GM23338 (cell line): ENCODE measurements around the gene HFE. TPM values are rescaled to one million over a fixed set of nuclear protein-coding genes. Genes with fewer than 3 reads are reported as not detected.

Source experiments
- ATAC-seq: fragments of 200-7000 bp; cut with Tn5 transposase; 3 replicates; pipeline ENCODE4 v1.9.1; 2020
- DNase-seq: peaks from one replicate; pipeline ENCODE4 v3.0.0-alpha.2; 2015; ENCODE audit warnings: low spot score
- H2AFZ ChIP-seq: fragments of 200-600 bp; sonication (generic); 2 replicates; pipeline ENCODE4 v1.8.0; 2016; ENCODE audit warnings: antibody characterized with exemption, mild to moderate bottlenecking, moderate library complexity
- H3F3A ChIP-seq: fragments of 200-600 bp; sonication (generic); replicated peaks from 2 replicates; pipeline ENCODE4 v1.8.0; 2017; ENCODE audit warnings: antibody characterized with exemption, mixed run types, low read depth
- H3K27ac ChIP-seq: fragments of 200-600 bp; sonication (generic); 2 replicates; pipeline ENCODE4 v1.6.1; 2016; ENCODE audit warnings: low read depth
- H3K27me3 ChIP-seq: fragments of 200-600 bp; sonication (generic); 2 replicates; pipeline ENCODE4 v1.8.0; 2016; ENCODE audit warnings: mild to moderate bottlenecking, mixed run types, moderate library complexity; ENCODE audit not compliant: insufficient read depth
- H3K36me3 ChIP-seq: fragments of 200-600 bp; sonication (generic); 2 replicates; pipeline ENCODE4 v1.8.0; 2016; ENCODE audit warnings: mild to moderate bottlenecking; ENCODE audit not compliant: insufficient read depth
- H3K4me1 ChIP-seq: fragments of 200-600 bp; sonication (generic); 2 replicates; pipeline ENCODE4 v1.8.0; 2016; ENCODE audit warnings: mild to moderate bottlenecking, moderate library complexity; ENCODE audit not compliant: insufficient read depth
- H3K4me2 ChIP-seq: fragments of 200-600 bp; sonication (generic); 2 replicates; pipeline ENCODE4 v1.7.1; 2017; ENCODE audit warnings: mixed run types
- H3K4me3 ChIP-seq: fragments of 200-600 bp; sonication (generic); 2 replicates; pipeline ENCODE4 v1.6.1; 2016; ENCODE audit warnings: mixed run types
- H3K79me2 ChIP-seq: fragments of 200-600 bp; sonication (generic); replicated peaks from 2 replicates; pipeline ENCODE4 v1.8.0; 2017; ENCODE audit warnings: mild to moderate bottlenecking; ENCODE audit not compliant: insufficient read depth
- H3K9me2 ChIP-seq: fragments of 200-600 bp; sonication (generic); 2 replicates; pipeline ENCODE4 v1.8.0; 2017; ENCODE audit not compliant: insufficient read depth
- H4K20me1 ChIP-seq: fragments of 200-600 bp; sonication (generic); replicated peaks from 2 replicates; pipeline ENCODE4 v1.8.0; 2017; ENCODE audit warnings: mild to moderate bottlenecking; ENCODE audit not compliant: insufficient read depth
- H3K27ac Mint-ChIP-seq: 2 replicates; pipeline ENCODE4 v1.8.0; 2020; ENCODE audit warnings: inconsistent platforms, mild to moderate bottlenecking, moderate library complexity, mixed read lengths
- H3K27me3 Mint-ChIP-seq: 3 replicates; pipeline ENCODE4 v1.8.0; 2022; ENCODE audit warnings: low read depth, mild to moderate bottlenecking, moderate library complexity, mixed read lengths, inconsistent platforms; ENCODE audit not compliant: insufficient read depth, poor library complexity
- H3K36me3 Mint-ChIP-seq: 3 replicates; pipeline ENCODE4 v1.8.0; 2021; ENCODE audit warnings: low read depth, mild to moderate bottlenecking, inconsistent platforms, moderate library complexity, mixed read lengths
- H3K4me1 Mint-ChIP-seq: 3 replicates; pipeline ENCODE4 v1.8.0; 2020; ENCODE audit warnings: mild to moderate bottlenecking, inconsistent platforms, mixed read lengths
- H3K4me3 Mint-ChIP-seq: 3 replicates; pipeline ENCODE4 v1.8.0; 2021; ENCODE audit warnings: moderate library complexity, mild to moderate bottlenecking, inconsistent platforms, mixed read lengths
- H3K9me3 Mint-ChIP-seq: 3 replicates; pipeline ENCODE4 v1.8.0; 2020; ENCODE audit warnings: moderate library complexity, mild to moderate bottlenecking, inconsistent platforms, mixed read lengths
- CREB1 ChIP-seq: fragments of 250-450 bp; sonication (Bioruptor Pico); IDR thresholded peaks from 2 replicates; pipeline ENCODE4 v1.5.0; 2020; ENCODE audit warnings: low read depth, mild to moderate bottlenecking, moderate library complexity
- JUNB ChIP-seq: IDR thresholded peaks from one replicate; pipeline ENCODE4 v1.6.1; 2016; ENCODE audit warnings: antibody characterized with exemption; ENCODE audit not compliant: unreplicated experiment
- NANOG ChIP-seq: IDR thresholded peaks from 2 replicates; pipeline ENCODE4 v1.6.1; 2016; ENCODE audit warnings: antibody characterized with exemption, borderline replicate concordance
- POLR2AphosphoS5 ChIP-seq: IDR thresholded peaks from 2 replicates; pipeline ENCODE4 v1.6.1; 2016; ENCODE audit warnings: antibody characterized with exemption, low read depth
- REST ChIP-seq: IDR thresholded peaks from one replicate; pipeline ENCODE4 v1.6.1; 2018; ENCODE audit warnings: antibody characterized with exemption; ENCODE audit not compliant: unreplicated experiment
- ZNF114 ChIP-seq: fragments of 250-450 bp; sonication (Bioruptor Pico); IDR thresholded peaks from 2 replicates; pipeline ENCODE4 v1.5.0; 2020; ENCODE audit warnings: mild to moderate bottlenecking, moderate library complexity
- polyA plus RNA-seq: library from polyadenylated mRNA; unstranded; fragments of >200 nt; fragmentation: Nextera tagmentation; extraction: Ambion mirVana; gene quantifications from 2 replicates; pipeline ENCODE4 v1.2.1, GENCODE V29; 2016
- total RNA-seq: library from RNA; depleted of rRNA; stranded (reverse); fragments of >200 nt; shearing (Covaris generic); gene quantifications from 2 replicates; pipeline ENCODE4 v1.2.3, GENCODE V29; 2014

The HFE gene
- total and polyA plus RNA-seq, 2 experiments from 2014 or later: 0.53 to 0.63 TPM

GRCh38 chr6:26123675-26123946 is 36.4 kb downstream of the HFE start:
- Histone ChIP-seq H3K79me2 (peaks cover 45% of the 10 kb centered on the region), H3K4me2 (peak overlapping the region; percentile 77), H3K4me3 (peak overlapping the region; percentile 61), H3K27me3 (no peaks in the 10 kb centered on the region), H4K20me1 (peaks cover 11% of the 10 kb centered on the region; the same call in 1 of the 2 replicates), H2AFZ (no peak overlapping the region), H3K27ac (peak overlapping the region; percentile 97), H3K9me2 (no peaks in the 10 kb centered on the region), H3K4me1 (peaks cover 3% of the 10 kb centered on the region; the same call in 1 of the 2 replicates), H3F3A (0 out of 2 replicates have a peak, but pooled peaks cover 6% of the 10 kb centered on the region), H3K36me3 (peaks cover under 1% of the 10 kb centered on the region; the same call in 1 of the 2 replicates)
- DNase-seq: no peak
- TF ChIP-seq POLR2AphosphoS5: peak; percentile 92
- no peak for TF ChIP-seq REST
- peak overlapping the region; percentile 100 for H3K27ac Mint-ChIP-seq
- peaks cover 16% of the 10 kb centered on the region for H3K9me3 Mint-ChIP-seq
- H3K36me3 Mint-ChIP-seq: peaks cover 44% of the 10 kb centered on the region
- peaks cover 32% of the 10 kb centered on the region for H3K27me3 Mint-ChIP-seq
- ATAC-seq: no peak
- peaks cover 29% of the 10 kb centered on the region for H3K4me1 Mint-ChIP-seq
- H3K4me3 Mint-ChIP-seq: peak overlapping the region; percentile 100

GRCh38 chr6:26123947-26124780 is 36.9 kb downstream of the HFE start:
- Histone ChIP-seq H3K79me2 (peaks cover 50% of the 10 kb centered on the region), H3K27ac (peak overlapping the region; percentile 88), H3K4me1 (peaks cover 3% of the 10 kb centered on the region; the same call in 1 of the 2 replicates), H3K9me2 (no peaks in the 10 kb centered on the region), H4K20me1 (peaks cover 11% of the 10 kb centered on the region; the same call in 1 of the 2 replicates), H3K36me3 (peaks cover 4% of the 10 kb centered on the region; the same call in 1 of the 2 replicates), H3K4me3 (peak overlapping the region; percentile 94), H3K4me2 (peak overlapping the region; percentile 87), H2AFZ (no peak overlapping the region), H3K27me3 (no peaks in the 10 kb centered on the region), H3F3A (0 out of 2 replicates have a peak, but pooled peaks cover 6% of the 10 kb centered on the region)
- Mint-ChIP-seq H3K4me3 (peak overlapping the region; percentile 100), H3K9me3 (peaks cover 16% of the 10 kb centered on the region), H3K27me3 (peaks cover 32% of the 10 kb centered on the region), H3K27ac (peak overlapping the region; percentile 100), H3K4me1 (peaks cover 29% of the 10 kb centered on the region), H3K36me3 (peaks cover 45% of the 10 kb centered on the region)
- TF ChIP-seq CREB1 (CRISPR knock-in tag) (peak; percentile 70), NANOG (no peak), JUNB (no peak), ZNF114 (CRISPR knock-in tag) (no peak), POLR2AphosphoS5 (peak; percentile 76)
- DNase-seq: peak; percentile 97
- peak; percentile 75 for ATAC-seq
